ENCODE measurements around the gene ABCA2.

DNA sequence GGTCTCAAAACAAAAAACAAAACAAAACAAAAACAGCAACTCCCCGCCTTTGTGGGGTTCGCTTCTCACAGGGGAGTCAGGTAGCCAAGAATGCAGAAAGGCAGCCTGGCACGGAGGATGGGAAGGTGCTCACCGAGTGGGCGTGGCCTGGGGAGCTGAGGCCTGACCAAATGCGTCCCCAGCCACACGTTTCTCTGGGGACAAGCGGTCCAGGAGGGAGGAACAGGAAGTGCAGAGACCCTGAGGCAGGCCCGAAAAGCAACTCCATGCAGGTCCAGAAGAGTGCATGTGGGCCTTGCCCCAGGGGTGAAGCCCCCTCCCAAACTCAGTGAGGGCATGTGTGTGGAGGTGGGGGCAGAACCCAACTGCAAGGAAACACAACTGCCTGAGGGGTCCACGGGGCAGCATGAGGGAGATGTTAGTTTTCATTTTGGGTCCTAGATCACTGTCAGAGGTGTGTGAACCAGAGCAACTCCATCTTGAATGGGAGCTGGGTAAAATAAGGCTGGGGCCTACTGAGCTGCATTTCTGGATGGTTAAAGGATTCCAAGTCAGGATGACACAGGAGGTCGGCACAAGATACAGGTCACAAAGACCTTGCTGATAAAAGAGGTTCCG is 46.7 kb upstream of the ABCA2 start:
- peak; percentile 17; the same call in 1 of the 2 replicates for TF ChIP-seq POLR2A (IDR thresholded peaks at IDR 0.05; ENCODE audit: low read depth, low read length)
- TF ChIP-seq POLR2AphosphoS5 (IDR thresholded peaks at IDR 0.05; ENCODE audit: low read depth, low read length) = no peak
